Measurements from ENCODE around the gene PRKAG2.

The PRKAG2 gene

DNA sequence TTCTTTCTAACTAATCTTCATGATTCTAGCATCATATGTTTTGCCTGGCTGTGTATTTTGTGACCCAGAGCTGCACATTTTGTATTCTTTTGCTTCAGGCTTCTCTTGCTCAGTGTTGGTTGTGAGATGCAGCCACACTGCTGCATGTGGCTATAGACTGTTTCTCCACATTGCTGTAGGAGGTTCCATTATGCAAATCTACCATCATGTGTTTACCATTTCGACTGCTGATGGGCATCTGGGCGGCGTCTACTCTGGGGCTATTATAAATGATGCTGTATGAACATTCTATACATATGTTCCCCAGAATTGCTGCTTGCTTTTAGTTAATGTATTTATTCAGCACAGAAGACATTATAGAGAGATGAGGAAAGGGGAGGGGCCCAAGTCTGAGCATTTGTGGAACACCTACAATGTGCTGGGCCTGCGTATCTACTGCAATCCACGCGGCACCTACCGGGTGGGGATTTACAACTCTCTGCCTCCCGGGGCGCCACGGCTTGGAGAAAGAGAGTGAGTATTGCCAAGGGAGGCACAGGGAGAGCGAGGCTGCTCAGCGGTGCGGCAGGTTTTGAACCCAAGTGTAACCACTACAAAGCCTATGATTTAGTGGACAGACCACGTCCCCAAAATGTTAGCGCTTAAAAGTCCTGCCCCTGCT lies 172.5 kb downstream of the PRKAG2 start:
- no peak for DNase-seq

DNA sequence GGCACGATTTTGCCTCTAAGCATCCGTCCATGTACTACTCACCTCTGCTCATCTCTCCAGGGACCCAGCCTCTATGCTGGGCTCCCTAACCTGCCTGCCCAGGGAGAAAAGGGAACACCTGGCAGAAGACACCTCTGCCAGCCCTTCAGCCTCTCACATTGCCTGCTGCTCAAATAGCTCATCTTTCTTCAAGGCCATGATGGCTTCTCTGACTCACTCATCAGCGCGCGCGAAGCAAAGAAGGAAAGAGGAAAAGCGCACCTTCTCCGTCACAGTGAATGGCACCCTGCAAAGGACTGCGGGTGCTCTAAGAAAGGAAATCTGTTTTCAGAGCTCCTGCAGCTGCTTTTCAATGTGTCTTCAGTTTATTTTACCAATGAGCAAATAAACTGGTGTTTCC lies 174.0 kb downstream of the PRKAG2 start:
- DNase-seq = no peak

DNA sequence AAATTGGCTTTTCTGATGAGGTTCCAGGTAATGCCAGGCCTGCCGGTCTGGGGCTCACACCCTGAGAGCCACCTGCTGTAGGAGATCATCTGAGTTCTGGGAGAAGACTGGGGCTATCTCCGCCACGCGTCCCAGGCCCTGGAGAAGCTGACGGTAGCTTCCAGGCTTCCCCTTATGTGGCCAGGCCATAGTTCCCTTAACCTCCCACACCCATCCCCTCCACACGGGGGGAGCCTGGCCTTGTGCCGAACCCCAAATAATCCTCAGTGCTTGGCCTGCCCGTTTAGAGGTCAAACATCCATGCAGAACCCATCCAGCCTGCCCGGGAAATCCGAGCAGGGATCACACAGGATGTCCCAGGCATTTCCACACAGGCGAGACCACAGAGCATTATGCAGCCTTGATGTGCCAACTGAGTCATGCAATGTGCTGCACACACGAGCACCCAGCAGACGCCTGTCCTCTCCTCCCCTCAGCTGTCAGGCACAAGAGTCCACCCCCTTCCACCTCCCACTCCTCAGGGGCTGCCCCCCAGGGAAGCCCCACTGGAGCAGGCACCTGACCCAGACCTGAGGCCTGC lies 176.2 kb downstream of the PRKAG2 start:
- DNase-seq = no peak

DNA sequence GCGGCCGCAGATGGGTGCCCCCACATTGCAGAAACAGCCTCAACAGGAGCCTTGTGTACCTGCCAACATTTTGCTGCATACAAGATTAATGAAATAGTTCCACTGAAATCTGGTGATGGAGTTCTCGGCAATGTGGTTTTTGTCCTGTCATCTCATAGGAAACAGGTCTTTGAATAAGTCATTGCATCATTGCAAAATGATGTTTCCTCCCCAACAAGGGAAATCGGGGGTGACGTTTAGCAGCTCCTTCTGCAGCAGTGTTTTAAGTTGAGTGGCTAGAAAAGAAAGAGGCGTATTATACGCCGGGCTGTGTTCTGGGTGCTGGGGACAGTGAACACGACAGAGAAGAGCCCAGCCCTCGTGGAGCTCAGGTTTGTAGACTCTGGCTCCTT lies 177.0 kb downstream of the PRKAG2 start:
- no peak for DNase-seq

DNA sequence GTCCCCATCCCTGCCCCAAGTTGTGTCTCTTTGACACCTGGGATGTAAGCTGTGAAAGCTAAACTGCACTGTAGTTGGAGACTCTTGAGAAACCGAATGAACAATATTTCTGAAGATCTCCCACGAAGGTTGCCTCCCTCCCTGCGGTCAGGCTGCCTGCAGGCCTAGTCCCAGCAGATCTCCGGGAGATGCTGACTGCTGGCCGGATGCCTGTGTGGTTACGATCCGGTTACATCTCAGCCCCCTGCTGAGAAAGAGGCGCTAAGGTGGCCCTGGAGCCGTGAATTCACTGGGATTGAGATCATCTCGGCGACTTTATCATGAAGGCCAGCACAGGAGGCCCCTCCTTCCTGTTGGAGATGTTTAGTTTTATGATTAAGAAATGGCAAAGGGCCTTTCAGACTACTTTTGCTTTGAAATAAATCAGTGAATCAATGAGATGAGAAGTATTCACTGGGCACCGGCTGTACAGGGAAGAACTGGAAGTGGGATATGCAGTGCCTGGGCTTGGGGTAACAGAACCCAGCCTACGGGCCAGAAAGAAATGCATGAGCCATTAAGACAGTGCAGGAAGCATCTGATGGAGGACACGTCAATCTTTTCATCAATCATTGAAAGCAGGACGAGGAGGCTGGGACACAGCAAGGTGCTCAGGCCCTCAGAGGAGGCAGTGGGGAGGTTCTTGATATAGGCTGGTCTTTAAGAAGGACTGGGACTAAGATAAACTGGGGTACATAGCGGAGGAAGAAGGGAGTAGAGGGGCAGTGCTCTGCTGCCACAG lies 177.6 kb downstream of the PRKAG2 start:
- no peak for DNase-seq

DNA sequence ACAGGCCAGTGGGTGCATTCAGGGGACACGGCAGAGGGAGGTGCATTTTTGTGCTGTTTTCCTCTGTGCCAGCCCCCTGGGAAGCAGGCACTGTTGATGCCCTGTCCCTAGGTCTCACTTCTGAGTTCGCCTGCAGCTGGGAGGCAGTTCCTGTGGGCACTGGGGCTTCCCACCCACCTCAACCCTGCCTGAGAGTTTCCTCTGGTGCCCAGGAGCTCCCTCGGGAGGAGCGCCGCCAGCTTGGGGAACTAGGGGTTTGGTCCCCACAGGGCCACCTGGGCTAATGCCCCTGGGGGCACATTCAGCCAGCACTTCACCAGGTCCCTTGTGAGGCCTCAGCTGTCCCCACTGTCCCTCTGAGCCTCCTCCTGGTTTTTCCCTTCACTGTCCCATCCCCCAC lies 179.0 kb downstream of the PRKAG2 start:
- no peak for DNase-seq

DNA sequence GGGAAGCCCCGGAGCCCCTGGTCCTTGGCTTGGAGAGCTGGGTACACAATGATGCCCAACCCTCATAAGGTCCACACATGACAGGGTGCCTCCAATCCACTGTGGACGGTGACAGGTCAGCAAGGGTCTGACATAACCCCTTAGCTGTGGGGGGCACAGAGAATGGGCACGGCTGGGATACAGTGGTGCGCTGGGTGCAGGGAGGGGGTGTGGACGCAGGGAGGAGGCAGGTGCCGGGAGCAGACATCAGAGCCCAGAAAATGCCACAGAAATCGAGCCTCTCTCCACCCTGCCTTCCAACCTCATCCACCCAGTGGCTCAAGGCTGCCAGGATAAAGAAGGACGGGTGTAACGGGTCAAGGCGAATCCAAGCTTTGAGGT lies 179.4 kb downstream of the PRKAG2 start:
- DNase-seq = no peak

DNA sequence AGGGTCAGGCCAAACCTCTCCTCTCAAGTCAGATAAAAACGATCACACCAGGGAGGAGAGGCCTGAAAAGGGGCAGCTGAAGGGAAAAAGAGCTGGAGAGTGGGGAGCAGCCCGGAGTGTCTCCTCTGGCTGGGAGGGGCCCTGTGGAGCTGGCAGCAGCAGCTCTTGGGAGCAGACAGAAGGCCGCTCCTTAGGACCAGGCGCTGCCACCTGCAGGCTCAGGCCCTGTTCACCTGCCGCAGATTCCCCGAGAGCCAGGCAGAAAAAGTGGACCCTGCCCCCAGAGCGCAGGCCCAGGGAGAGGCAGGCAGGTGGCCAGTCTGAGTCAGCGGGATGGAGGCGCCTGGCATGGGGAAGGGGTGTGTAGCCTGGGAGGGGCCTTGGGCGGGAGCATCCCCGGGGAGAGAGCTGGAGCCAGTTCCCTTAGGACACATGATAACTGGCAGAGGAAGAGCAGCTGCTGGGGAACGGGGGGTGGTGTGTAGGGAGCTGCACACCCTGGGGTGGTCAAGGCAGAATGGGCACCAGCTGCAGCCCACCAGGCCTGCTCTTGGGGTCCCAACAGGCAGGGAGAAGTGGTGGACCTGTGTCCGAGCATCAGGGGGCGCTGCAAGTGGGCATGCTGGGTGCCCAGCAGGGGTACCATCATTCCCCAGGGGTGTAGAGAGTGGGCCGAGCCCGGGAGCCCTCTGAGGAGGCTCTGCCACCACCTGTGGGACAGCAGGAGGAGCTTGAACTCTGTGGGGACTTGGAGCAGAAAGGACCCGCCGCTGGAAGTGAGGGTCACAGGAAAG lies 180.0 kb downstream of the PRKAG2 start:
- no peak for DNase-seq

DNA sequence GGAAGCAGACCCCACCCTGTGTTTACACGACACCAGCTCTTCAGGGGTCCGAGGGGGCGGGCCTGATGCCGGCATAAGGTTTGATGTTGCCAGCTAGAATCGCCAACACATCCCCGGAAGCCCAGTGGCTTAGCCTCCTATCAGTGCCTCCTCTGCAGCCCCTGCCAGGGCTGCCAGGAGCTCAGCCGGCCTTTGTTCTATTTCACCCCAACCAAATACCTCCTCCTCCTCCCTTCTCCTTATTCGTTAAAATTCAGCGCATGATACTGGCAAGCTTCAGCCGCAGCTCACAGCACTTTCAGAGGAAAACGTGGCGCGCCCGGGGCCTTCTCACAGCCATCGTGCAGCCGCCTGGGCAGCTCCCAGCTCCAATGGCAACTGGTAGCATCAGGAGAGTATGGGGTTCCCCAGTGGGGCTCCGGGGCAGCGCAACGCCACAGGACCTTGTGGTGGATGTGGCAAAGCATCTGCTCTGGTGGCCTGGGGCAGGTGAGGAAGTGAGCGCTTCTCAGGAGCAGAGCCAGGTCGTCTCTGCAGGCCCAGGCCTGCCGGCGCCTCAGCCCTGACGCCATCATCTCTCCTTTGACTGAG lies 180.9 kb downstream of the PRKAG2 start:
- no peak for DNase-seq

DNA sequence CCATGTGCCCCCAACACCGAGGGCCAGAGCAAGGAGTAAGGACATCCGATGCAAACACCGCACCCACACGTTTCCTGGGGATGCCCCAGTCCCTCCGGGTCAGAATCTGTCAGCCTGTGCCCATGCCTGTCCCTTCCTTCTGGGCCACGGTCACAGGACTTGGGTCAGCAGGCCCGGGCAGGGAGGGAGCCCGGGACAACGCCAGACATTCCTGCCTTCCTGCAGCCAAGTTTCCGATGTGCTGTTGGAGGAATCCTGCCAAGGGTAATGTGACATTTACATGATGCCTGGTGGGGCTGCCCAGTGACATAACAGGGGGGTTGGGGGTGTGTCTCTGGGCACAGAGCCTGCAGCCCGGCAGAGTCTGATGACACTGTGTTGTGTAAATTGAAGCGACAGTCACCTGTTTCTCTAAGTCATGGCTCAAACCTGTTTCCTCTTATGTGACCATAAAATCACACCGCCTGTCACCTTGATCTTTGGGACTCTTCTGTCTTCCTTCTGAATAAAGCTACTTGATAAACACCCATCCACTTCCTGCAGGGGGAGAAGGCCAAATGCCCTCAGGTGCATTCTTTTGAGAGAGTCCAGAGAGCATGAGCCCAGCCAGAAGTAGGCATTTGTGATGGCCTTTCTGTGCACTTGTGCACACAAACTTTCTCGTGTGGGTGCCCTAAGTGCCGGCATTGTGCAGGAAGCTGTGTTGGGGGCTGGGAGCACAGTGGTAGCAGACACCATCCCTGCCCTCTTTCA lies 181.9 kb downstream of the PRKAG2 start:
- DNase-seq = no peak

DNA sequence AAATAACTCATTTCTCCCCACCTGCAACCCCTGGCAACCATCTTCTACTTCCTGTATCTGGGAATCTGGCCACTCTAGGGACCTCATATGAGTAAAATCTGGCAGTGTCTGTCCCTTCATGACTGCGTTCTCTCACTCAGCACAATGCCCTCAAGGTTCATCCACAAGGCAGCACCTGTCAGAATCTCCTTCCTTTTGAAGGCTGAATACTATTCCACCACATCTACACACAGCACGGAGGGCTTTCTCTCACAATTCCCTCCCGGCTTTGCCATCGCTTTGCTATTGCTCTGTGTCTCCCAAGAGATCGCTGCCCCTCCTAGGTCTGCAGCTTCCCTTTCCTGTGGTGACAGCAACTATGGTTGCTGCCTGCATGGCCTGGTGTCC lies 182.5 kb downstream of the PRKAG2 start:
- DNase-seq = no peak

DNA sequence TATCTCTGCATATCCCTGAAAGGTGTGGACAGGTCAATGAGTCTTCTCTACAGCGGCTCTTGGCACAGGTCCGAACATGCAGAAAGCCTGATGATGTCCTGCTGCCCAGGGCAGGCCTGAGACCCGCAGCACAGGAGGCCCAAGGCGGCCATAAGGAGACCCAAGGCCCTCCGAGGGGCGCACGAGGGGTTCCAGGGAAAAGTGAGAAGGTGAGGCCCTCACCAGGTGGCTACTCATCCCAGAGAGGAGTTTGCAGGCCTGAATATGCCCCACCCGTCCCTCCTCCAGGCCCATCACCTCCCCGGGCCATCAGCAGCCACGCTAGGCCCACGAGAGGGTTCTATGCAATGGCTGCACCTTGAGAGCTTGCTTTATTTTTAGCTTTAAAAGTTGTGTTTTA lies 183.8 kb downstream of the PRKAG2 start:
- no peak for DNase-seq

DNA sequence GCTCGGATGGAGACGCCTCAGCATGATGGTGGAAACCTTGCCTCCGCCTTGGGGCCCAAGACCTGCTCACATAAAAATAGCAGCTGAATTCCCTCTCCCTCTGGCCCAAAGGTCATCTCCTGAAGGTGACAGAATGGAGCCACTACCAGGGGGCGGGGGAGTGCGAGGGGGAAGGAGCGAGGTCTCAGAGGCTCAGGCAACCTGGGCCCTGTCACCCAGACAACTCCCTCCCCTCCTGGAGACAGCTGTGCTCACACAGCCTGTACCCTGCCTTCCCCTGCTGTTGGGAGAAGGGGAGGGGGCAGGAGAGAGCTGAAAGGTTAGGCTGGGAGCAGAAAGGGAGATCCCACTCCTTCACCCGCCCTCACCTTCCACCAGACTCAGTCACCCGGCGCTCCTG lies 184.2 kb downstream of the PRKAG2 start:
- DNase-seq = no peak

DNA sequence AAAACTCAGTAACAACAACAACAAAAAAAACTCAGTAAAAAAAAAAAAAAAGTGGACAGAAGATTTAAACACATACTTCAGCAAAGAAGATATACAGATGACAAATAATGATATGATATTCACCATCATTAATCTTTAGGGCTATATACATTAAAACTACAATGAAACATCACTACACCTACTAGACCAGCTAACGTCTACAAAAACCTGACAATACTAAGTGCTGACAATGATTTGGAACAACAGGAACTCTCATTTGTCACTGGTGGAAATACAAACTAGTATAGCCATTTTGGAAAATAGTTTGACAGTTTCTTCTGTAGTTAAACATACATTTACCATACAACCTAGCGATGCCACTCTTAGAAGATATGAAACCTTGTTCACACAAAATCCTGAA lies 185.5 kb downstream of the PRKAG2 start:
- DNase-seq = no peak

DNA sequence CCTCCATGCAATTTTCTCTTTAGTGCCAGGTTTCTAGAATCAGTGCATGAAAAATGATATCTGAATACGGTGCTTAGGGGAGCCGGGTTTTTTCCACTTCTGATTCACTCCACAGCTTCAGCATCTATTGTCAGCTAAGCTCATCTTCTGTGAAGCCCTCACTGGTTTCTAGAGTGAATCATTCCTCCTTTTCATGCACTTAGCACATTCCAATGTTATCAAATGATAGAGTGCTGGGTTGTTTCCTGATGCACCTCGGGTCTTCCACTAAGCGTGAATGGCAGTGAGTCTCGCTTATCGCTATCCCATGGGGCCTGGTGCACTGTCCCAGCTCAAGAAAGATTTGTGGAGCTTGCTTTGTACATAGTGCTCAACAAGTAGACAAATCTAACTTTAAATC lies 186.3 kb downstream of the PRKAG2 start:
- DNase-seq = no peak

DNA sequence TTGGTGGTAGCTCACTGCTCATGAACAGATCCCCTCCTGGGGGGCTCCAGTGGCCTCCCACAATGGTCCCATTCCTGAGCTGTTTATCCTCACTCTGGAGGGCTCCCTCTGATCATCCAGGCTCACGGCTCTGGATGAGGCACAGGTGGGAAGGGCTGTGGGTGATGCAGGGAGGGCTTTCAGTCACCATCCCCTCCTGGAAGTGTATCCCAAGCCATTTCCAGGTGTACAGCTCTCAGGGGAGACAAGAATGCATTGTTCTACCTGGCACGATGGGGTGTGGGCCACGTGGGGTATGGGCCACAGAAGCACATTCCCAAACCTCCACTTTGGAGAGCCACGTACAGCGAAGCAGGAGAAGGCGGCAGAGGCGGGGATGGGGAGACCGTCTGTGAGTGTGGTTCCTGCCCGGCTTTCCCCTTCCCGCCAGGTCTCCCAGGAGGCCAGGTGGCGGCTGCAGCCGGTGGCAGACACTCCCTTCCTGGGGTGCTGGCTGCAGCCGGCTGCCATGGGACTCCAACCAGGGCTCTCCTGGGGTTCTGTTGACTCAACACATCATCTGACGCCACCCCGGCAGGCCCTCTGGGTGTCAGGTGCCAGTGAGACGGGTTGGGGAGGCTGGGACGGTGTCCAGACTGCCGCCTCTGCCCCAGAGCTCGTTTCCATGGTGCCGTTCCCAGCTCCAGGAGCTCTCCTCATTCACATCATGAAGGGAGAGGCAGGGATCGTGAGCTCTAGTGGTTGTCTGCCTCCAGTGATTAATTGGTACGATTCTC lies 187.5 kb downstream of the PRKAG2 start:
- DNase-seq = no peak

DNA sequence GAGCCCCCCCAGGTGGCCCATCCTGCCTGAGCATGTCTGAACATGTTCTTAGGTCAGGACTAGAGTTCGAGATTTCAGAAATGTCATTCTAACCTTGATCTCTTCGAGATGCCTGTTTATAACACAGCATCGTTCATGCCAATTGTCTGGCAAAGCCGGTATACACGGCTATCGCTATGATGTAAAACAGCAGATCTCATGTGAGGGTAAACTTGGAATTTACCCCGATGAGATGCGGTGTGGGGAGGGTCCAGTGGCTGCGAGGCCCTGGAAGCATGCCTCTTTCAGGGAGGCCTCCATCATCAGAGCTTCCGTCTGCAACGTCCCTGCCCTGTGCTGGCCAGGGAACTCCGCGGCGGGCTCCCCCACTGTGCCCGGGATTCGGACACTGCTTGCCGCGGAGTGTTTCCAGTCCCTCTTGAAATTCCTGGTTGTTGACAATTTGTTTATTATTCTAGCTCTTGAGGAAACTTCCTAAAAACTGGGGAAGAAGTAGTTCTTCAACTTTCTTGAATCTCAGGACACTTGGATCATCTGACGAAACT lies 188.6 kb downstream of the PRKAG2 start:
- DNase-seq = no peak

DNA sequence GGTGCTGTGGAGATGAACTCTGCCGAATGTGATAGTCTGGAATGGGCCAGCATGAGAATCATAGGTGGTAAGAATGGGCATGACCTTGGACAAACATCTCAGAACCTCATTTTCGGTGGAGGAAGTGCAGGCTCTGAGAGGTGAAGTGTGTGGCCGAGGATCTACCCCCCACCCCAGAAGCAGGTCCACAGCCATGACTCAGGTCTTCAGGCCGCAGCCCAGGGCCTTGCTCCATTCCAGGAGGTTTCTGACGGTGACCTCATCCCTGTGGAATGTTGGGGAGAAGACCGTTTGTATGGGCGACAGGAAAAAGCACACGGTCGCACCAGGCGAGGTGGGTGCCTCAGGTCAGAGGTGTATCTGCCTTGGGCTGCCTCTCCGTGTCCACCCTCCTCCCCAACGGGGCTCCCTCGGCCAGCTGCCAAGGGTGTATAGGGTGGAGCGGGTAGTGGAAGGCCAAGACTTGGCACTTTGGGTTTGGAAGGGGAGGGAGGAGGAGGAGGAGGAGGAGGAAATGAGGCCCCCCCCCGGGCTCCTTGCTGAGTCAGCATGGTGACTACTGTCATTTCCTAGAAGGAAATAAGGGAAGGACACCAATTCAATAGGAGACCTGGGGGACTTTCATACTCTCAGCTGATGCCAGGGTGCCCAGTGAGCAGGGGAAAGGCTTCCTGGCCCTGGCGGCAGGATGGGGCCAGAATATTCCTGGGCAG lies 189.2 kb downstream of the PRKAG2 start:
- DNase-seq = no peak

DNA sequence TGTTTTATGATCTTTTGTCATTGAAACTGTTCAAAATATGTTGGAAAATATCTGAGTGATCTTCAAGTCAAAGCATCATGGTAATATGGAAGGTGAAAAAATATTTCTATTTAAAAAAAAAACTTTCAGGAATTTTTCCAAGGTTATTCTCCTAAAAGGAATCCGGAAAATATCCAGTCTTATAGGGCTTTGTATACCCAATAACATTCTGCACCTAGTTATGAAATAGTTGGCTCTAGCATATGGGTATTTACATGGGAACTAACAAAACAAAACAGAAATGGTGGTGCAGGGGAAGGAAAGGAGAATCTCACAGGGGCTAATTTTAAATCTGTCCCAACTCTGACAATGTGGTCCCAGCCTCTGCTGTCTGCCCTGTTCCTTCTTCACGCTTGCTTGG lies 190.1 kb downstream of the PRKAG2 start:
- DNase-seq = no peak

DNA sequence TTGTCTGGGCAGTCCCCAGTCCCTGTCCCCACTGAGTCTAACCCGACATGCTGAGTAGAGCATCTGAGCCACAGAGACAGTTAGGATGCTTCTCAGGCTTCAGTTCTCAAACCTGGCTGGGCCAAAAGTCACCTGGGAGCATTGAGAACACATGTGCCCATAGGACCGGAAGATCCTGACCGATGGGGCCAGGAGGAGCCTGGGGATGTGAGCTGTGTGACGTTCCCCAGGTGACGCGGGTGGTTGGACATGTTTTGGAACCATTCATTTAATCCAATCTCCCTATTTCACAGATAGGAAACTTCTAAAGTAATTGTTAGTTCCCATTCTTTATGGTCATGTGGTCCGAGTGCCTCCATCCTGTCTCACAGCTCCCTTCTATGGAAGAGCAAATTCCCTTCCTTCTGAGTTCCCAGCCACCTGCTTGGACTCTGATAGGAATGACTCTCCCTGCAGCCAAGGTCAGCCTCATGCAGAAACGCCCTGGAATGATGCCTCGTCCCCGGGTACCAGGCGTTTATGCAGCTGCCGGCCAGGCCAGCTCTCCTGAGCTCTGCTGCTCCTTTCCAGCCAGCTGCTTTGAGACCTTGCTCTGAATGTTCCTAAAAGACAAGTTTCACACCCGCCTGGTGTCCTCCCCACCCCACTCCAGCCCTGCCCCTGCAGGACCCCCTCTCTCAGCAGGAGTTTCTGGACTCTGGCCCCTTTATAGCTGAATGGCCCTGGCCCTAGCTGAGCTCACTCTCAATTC lies 190.7 kb downstream of the PRKAG2 start:
- DNase-seq = no peak

Data from activated effector memory CD4-positive, alpha-beta T cell treated with Interleukin-2 at 50 U/mL for 16 hours (primary cell).